ENCODE results near the gene REPS2. TPM values are rescaled to one million over a fixed set of nuclear protein-coding genes. Genes with fewer than 3 reads are reported as not detected.

REPS2 gene
- total and polyA plus RNA-seq, 2 donors = 1.7 to 3.6 TPM

GRCh38 chrX:16989750-16990149 lies 43.3 kb downstream of the REPS2 start:
- no peaks in the 10 kb centered on the region for H3K27me3 ChIP-seq (ENCODE audit: control insufficient read depth in 2 of 2, insufficient read depth in 1 of 2, low read length in 1 of 2)
- H3K9me3 ChIP-seq (ENCODE audit: control insufficient read depth in 2 of 2, insufficient read depth in 1 of 2, low read length in 1 of 2) = no peaks in the 10 kb centered on the region
- H3K36me3 ChIP-seq (ENCODE audit: control insufficient read depth in 2 of 2, insufficient read depth in 2 of 2, low read length in 1 of 2) = no peaks in the 10 kb centered on the region
- no peak overlapping the region for H3K27ac ChIP-seq (ENCODE audit: low read depth in 1 of 2, low read length in 1 of 2)
- H3K4me1 ChIP-seq (ENCODE audit: control insufficient read depth in 2 of 2, insufficient read depth in 2 of 2, low read length in 2 of 2) = no peaks in the 10 kb centered on the region
- H3K4me3 ChIP-seq (ENCODE audit: low read length in 2 of 2) = no peak overlapping the region
- no peak for DNase-seq (ENCODE audit: low read depth in 6 of 9, low spot score in 9 of 9)

GRCh38 chrX:16990839-16991238 lies 44.4 kb downstream of the REPS2 start:
- 93% methylated on average over 2 of the region's 2 CpGs for WGBS
- no peaks in the 10 kb centered on the region for H3K27me3 ChIP-seq (ENCODE audit: control insufficient read depth in 2 of 2, insufficient read depth in 1 of 2, low read length in 1 of 2)
- no peak overlapping the region for H3K27ac ChIP-seq (ENCODE audit: low read depth in 1 of 2, low read length in 1 of 2)
- H3K4me3 ChIP-seq (ENCODE audit: low read length in 2 of 2) = no peak overlapping the region
- no peaks in the 10 kb centered on the region for H3K36me3 ChIP-seq (ENCODE audit: control insufficient read depth in 2 of 2, insufficient read depth in 2 of 2, low read length in 1 of 2)
- no peak for DNase-seq (ENCODE audit: low read depth in 6 of 9, low spot score in 9 of 9)
- no peaks in the 10 kb centered on the region for H3K4me1 ChIP-seq (ENCODE audit: control insufficient read depth in 2 of 2, insufficient read depth in 2 of 2, low read length in 2 of 2)
- H3K9me3 ChIP-seq (ENCODE audit: control insufficient read depth in 2 of 2, insufficient read depth in 1 of 2, low read length in 1 of 2) = no peaks in the 10 kb centered on the region

- H3K27me3 ChIP-seq (ENCODE audit: control insufficient read depth in 2 of 2, insufficient read depth in 1 of 2, low read length in 1 of 2) = no peaks in the 10 kb centered on the region
- WGBS = over 99% methylated on average over 3 of the region's 3 CpGs
- H3K4me1 ChIP-seq (ENCODE audit: control insufficient read depth in 2 of 2, insufficient read depth in 2 of 2, low read length in 2 of 2) = no peaks in the 10 kb centered on the region
- no peak overlapping the region for H3K4me3 ChIP-seq (ENCODE audit: low read length in 2 of 2)
- H3K27ac ChIP-seq (ENCODE audit: low read depth in 1 of 2, low read length in 1 of 2) = no peak overlapping the region
- H3K9me3 ChIP-seq (ENCODE audit: control insufficient read depth in 2 of 2, insufficient read depth in 1 of 2, low read length in 1 of 2) = no peaks in the 10 kb centered on the region
- H3K36me3 ChIP-seq (ENCODE audit: control insufficient read depth in 2 of 2, insufficient read depth in 2 of 2, low read length in 1 of 2) = no peaks in the 10 kb centered on the region
- DNase-seq (ENCODE audit: low read depth in 6 of 9, low spot score in 9 of 9) = no peak
These were observed 46.0 kb downstream of the REPS2 start for GRCh38 chrX:16992445-16992844.

GRCh38 chrX:16992951-16993350 lies 46.5 kb downstream of the REPS2 start:
- no peak overlapping the region for H3K4me3 ChIP-seq (ENCODE audit: low read length in 2 of 2)
- 100% methylated on average over 2 of the region's 2 CpGs for WGBS
- no peak overlapping the region for H3K27ac ChIP-seq (ENCODE audit: low read depth in 1 of 2, low read length in 1 of 2)
- H3K4me1 ChIP-seq (ENCODE audit: control insufficient read depth in 2 of 2, insufficient read depth in 2 of 2, low read length in 2 of 2) = no peaks in the 10 kb centered on the region
- DNase-seq (ENCODE audit: low read depth in 6 of 9, low spot score in 9 of 9) = no peak
- no peaks in the 10 kb centered on the region for H3K9me3 ChIP-seq (ENCODE audit: control insufficient read depth in 2 of 2, insufficient read depth in 1 of 2, low read length in 1 of 2)
- H3K27me3 ChIP-seq (ENCODE audit: control insufficient read depth in 2 of 2, insufficient read depth in 1 of 2, low read length in 1 of 2) = no peaks in the 10 kb centered on the region
- H3K36me3 ChIP-seq (ENCODE audit: control insufficient read depth in 2 of 2, insufficient read depth in 2 of 2, low read length in 1 of 2) = no peaks in the 10 kb centered on the region

GRCh38 chrX:16993791-16994318 lies 47.4 kb downstream of the REPS2 start:
- Histone ChIP-seq H3K9me3 (ENCODE audit: control insufficient read depth in 2 of 2, insufficient read depth in 1 of 2, low read length in 1 of 2) (no peaks in the 10 kb centered on the region), H3K4me1 (ENCODE audit: control insufficient read depth in 2 of 2, insufficient read depth in 2 of 2, low read length in 2 of 2) (no peaks in the 10 kb centered on the region), H3K27me3 (ENCODE audit: control insufficient read depth in 2 of 2, insufficient read depth in 1 of 2, low read length in 1 of 2) (no peaks in the 10 kb centered on the region), H3K27ac (ENCODE audit: low read depth in 1 of 2, low read length in 1 of 2) (no peak overlapping the region), H3K36me3 (ENCODE audit: control insufficient read depth in 2 of 2, insufficient read depth in 2 of 2, low read length in 1 of 2) (no peaks in the 10 kb centered on the region), H3K4me3 (ENCODE audit: low read length in 2 of 2) (no peak overlapping the region)
- no peak for DNase-seq (ENCODE audit: low read depth in 6 of 9, low spot score in 9 of 9)
- WGBS = 96% methylated on average over 4 of the region's 4 CpGs

- Histone ChIP-seq H3K27me3 (ENCODE audit: control insufficient read depth in 2 of 2, insufficient read depth in 1 of 2, low read length in 1 of 2) (no peaks in the 10 kb centered on the region), H3K4me1 (ENCODE audit: control insufficient read depth in 2 of 2, insufficient read depth in 2 of 2, low read length in 2 of 2) (no peaks in the 10 kb centered on the region), H3K36me3 (ENCODE audit: control insufficient read depth in 2 of 2, insufficient read depth in 2 of 2, low read length in 1 of 2) (no peaks in the 10 kb centered on the region), H3K27ac (ENCODE audit: low read depth in 1 of 2, low read length in 1 of 2) (no peak overlapping the region), H3K9me3 (ENCODE audit: control insufficient read depth in 2 of 2, insufficient read depth in 1 of 2, low read length in 1 of 2) (no peaks in the 10 kb centered on the region), H3K4me3 (ENCODE audit: low read length in 2 of 2) (no peak overlapping the region)
- 94% methylated on average over 2 of the region's 2 CpGs for WGBS
- DNase-seq (ENCODE audit: low read depth in 6 of 9, low spot score in 9 of 9) = no peak
These were observed 48.3 kb downstream of the REPS2 start for GRCh38 chrX:16994736-16995135.

GRCh38 chrX:16997313-16997712 lies 50.9 kb downstream of the REPS2 start:
- 95% methylated on average over 2 of the region's 2 CpGs for WGBS
- DNase-seq (ENCODE audit: low read depth in 6 of 9, low spot score in 9 of 9) = no peak
- Histone ChIP-seq H3K36me3 (ENCODE audit: control insufficient read depth in 2 of 2, insufficient read depth in 2 of 2, low read length in 1 of 2) (no peaks in the 10 kb centered on the region), H3K27me3 (ENCODE audit: control insufficient read depth in 2 of 2, insufficient read depth in 1 of 2, low read length in 1 of 2) (no peaks in the 10 kb centered on the region), H3K27ac (ENCODE audit: low read depth in 1 of 2, low read length in 1 of 2) (no peak overlapping the region), H3K9me3 (ENCODE audit: control insufficient read depth in 2 of 2, insufficient read depth in 1 of 2, low read length in 1 of 2) (no peaks in the 10 kb centered on the region), H3K4me3 (ENCODE audit: low read length in 2 of 2) (no peak overlapping the region), H3K4me1 (ENCODE audit: control insufficient read depth in 2 of 2, insufficient read depth in 2 of 2, low read length in 2 of 2) (no peaks in the 10 kb centered on the region)

- Histone ChIP-seq H3K27ac (ENCODE audit: low read depth in 1 of 2, low read length in 1 of 2) (no peak overlapping the region), H3K27me3 (ENCODE audit: control insufficient read depth in 2 of 2, insufficient read depth in 1 of 2, low read length in 1 of 2) (peaks cover 0 to 2% of the 10 kb centered on the region in 2 donors), H3K9me3 (ENCODE audit: control insufficient read depth in 2 of 2, insufficient read depth in 1 of 2, low read length in 1 of 2) (no peaks in the 10 kb centered on the region), H3K4me1 (ENCODE audit: control insufficient read depth in 2 of 2, insufficient read depth in 2 of 2, low read length in 2 of 2) (no peaks in the 10 kb centered on the region), H3K4me3 (ENCODE audit: low read length in 2 of 2) (no peak overlapping the region), H3K36me3 (ENCODE audit: control insufficient read depth in 2 of 2, insufficient read depth in 2 of 2, low read length in 1 of 2) (no peaks in the 10 kb centered on the region)
- no peak for DNase-seq (ENCODE audit: low read depth in 6 of 9, low spot score in 9 of 9)
These were observed 52.8 kb downstream of the REPS2 start for GRCh38 chrX:16999275-16999674.

GRCh38 chrX:17000751-17001150 lies 54.3 kb downstream of the REPS2 start:
- Histone ChIP-seq H3K4me1 (ENCODE audit: control insufficient read depth in 2 of 2, insufficient read depth in 2 of 2, low read length in 2 of 2) (no peaks in the 10 kb centered on the region), H3K36me3 (ENCODE audit: control insufficient read depth in 2 of 2, insufficient read depth in 2 of 2, low read length in 1 of 2) (no peaks in the 10 kb centered on the region), H3K27me3 (ENCODE audit: control insufficient read depth in 2 of 2, insufficient read depth in 1 of 2, low read length in 1 of 2) (peaks cover 0 to 2% of the 10 kb centered on the region in 2 donors), H3K4me3 (ENCODE audit: low read length in 2 of 2) (no peak overlapping the region), H3K27ac (ENCODE audit: low read depth in 1 of 2, low read length in 1 of 2) (no peak overlapping the region), H3K9me3 (ENCODE audit: control insufficient read depth in 2 of 2, insufficient read depth in 1 of 2, low read length in 1 of 2) (no peaks in the 10 kb centered on the region)
- DNase-seq (ENCODE audit: low read depth in 6 of 9, low spot score in 9 of 9) = no peak
- 98% methylated on average over 2 of the region's 2 CpGs for WGBS
